K562 (cell line): ENCODE measurements around the gene CDK14.

Experiments used
- ELF4 ChIP-seq: fragments of 450-650 bp; formaldehyde crosslinking; IDR thresholded peaks from 2 replicates; pipeline ENCODE4 v1.4.0; 2022; ENCODE audit warnings: missing genetic modification characterization
- POLR2A ChIP-seq: fragments of 450-650 bp; conservative IDR thresholded peaks from 2 replicates; pipeline ENCODE4 v1.6.1; 2016
- PTRF ChIP-seq: fragments of 450-650 bp; IDR thresholded peaks from 2 replicates; pipeline ENCODE4 v1.6.1; 2016; ENCODE audit warnings: mild to moderate bottlenecking, missing genetic modification characterization, missing compliant biosample characterization
- SP2 ChIP-seq: IDR thresholded peaks from 2 replicates; pipeline ENCODE4 v1.6.1; 2011; ENCODE audit warnings: mild to moderate bottlenecking, low read depth, low read length, moderate library complexity; ENCODE audit not compliant: poor library complexity, severe bottlenecking; ENCODE audit errors: extremely low read depth
- TAF1 ChIP-seq: IDR thresholded peaks from 2 replicates; pipeline ENCODE4 v1.6.1; 2011; ENCODE audit warnings: mild to moderate bottlenecking, low read length, moderate library complexity; ENCODE audit not compliant: insufficient read depth, control insufficient read depth, severe bottlenecking; ENCODE audit errors: extremely low read depth
- ZNF589 ChIP-seq: fragments of 200-800 bp; sonication (Bioruptor generic); IDR thresholded peaks from 2 replicates; pipeline ENCODE4 v1.6.1; 2016; ENCODE audit warnings: low read depth, missing genetic modification characterization, missing compliant biosample characterization
- TF ChIP-seq, protein P1 (sequence below): fragments of 250-450 bp; sonication (Bioruptor Pico); IDR thresholded peaks from 2 replicates; pipeline ENCODE4 v1.4.0; 2020; ENCODE audit warnings: mild to moderate bottlenecking
- TF ChIP-seq, protein P2 (sequence below), 3 experiments: IDR thresholded peaks in 2 of 3; conservative IDR thresholded peaks in 1 of 3; 2 replicates each; pipeline ENCODE4 v1.5.1; 2011 to 2012; ENCODE audit warnings: low read length in 3 of 3, mild to moderate bottlenecking in 3 of 3, control low read depth in 2 of 3, improper control_type of control experiment in 1 of 3, inconsistent platforms in 1 of 3, low read depth in 1 of 3, mixed read lengths in 1 of 3, moderate library complexity in 1 of 3; ENCODE audit not compliant: insufficient read depth in 2 of 3

DNA sequence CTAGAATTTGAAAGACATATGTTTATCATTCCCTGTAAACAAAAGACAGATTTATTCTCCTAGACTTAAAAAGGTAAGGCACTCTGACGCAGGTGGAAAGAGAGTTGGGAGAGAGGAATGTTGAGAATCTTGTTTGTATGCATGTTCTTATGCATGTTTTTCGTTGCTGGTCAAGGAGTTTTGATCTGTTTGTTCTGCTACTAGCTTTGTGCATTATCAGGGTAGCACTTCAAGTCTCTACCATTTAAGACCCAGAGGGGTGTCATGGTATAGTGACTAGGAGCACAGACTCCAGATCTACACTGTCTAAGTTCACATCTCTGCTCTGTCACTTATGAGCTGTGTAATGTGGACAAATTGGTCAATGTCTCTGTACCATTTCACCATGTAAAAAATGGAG is 467.9 kb downstream of the CDK14 start:
- TF ChIP-seq PTRF (tag), result no peak
- TF ChIP-seq POLR2A, result no peak
- no peak for TF ChIP-seq SP2
- TF ChIP-seq, protein P1, sequence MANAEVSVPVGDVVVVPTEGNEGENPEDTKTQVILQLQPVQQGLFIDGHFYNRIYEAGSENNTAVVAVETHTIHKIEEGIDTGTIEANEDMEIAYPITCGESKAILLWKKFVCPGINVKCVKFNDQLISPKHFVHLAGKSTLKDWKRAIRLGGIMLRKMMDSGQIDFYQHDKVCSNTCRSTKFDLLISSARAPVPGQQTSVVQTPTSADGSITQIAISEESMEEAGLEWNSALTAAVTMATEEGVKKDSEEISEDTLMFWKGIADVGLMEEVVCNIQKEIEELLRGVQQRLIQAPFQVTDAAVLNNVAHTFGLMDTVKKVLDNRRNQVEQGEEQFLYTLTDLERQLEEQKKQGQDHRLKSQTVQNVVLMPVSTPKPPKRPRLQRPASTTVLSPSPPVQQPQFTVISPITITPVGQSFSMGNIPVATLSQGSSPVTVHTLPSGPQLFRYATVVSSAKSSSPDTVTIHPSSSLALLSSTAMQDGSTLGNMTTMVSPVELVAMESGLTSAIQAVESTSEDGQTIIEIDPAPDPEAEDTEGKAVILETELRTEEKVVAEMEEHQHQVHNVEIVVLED (CRISPR knock-in tag), result no peak
- no peak for TF ChIP-seq TAF1
- TF ChIP-seq, protein P2, sequence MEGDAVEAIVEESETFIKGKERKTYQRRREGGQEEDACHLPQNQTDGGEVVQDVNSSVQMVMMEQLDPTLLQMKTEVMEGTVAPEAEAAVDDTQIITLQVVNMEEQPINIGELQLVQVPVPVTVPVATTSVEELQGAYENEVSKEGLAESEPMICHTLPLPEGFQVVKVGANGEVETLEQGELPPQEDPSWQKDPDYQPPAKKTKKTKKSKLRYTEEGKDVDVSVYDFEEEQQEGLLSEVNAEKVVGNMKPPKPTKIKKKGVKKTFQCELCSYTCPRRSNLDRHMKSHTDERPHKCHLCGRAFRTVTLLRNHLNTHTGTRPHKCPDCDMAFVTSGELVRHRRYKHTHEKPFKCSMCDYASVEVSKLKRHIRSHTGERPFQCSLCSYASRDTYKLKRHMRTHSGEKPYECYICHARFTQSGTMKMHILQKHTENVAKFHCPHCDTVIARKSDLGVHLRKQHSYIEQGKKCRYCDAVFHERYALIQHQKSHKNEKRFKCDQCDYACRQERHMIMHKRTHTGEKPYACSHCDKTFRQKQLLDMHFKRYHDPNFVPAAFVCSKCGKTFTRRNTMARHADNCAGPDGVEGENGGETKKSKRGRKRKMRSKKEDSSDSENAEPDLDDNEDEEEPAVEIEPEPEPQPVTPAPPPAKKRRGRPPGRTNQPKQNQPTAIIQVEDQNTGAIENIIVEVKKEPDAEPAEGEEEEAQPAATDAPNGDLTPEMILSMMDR (IDR thresholded peaks at IDR 0.05 in 2 of 3, conservative IDR thresholded peaks at IDR 0.05 in 1 of 3; ENCODE audit: insufficient read depth in 2 of 3, low read depth in 1 of 3, low read length in 3 of 3), result no peak
- TF ChIP-seq ZNF589 (CRISPR knock-in tag), result no peak
- no peak for TF ChIP-seq ELF4 (CRISPR knock-in tag)
